Panc1 (cell line): ENCODE data around the gene CNN3. TPM values are rescaled to one million over a fixed set of nuclear protein-coding genes. Genes with fewer than 3 reads are reported as not detected.
"Not testable (repeated sequence)": the region's sequence is repeated elsewhere in the genome, so short reads cannot be mapped to it uniquely, and the experiment has no call there.

ENCODE experiments used
- ATAC-seq: fragments of 200-7000 bp; cut with Tn5 transposase; 2 replicates; pipeline ENCODE4 v1.9.1; 2020; ENCODE audit warnings: mild to moderate bottlenecking, moderate library complexity
- BruUV-seq: library from RNA; stranded (reverse); fragments of 400-500 nt; replicated peaks from 2 replicates; lab custom pipeline; 2021; lab: Mats Ljungman, UMichigan
- CTCF ChIA-PET: fragments of 300-600 bp; sonication (Branson Sonifier 250); formaldehyde crosslinking; loops from one replicate; lab custom pipeline; 2022; ENCODE audit warnings: antibody characterized with exemption; lab: Charles Lee
- POLR2A ChIA-PET: fragments of 300-600 bp; sonication (Branson Sonifier 250); formaldehyde crosslinking; loops from one replicate; lab custom pipeline; 2022; ENCODE audit warnings: antibody characterized with exemption; lab: Charles Lee
- DNase-seq: peaks from one replicate; pipeline ENCODE4 v3.0.0-alpha.2; 2010; ENCODE audit warnings: low read depth, low spot score
- H3K27ac ChIP-seq: 2 replicates; pipeline ENCODE4 v1.5.1; 2011; ENCODE audit warnings: mild to moderate bottlenecking, low read length, inconsistent platforms
- H3K27me3 ChIP-seq: fragments of 200-500 bp; sonication (Bioruptor generic); 2 replicates; pipeline ENCODE4 v1.6.0; 2014; ENCODE audit warnings: low read length, inconsistent platforms; ENCODE audit not compliant: control insufficient read depth, insufficient read depth
- H3K36me3 ChIP-seq: fragments of 200-500 bp; sonication (Bioruptor generic); 2 replicates; pipeline ENCODE4 v1.5.1; 2014; ENCODE audit warnings: inconsistent platforms, mild to moderate bottlenecking, low read length, moderate library complexity; ENCODE audit not compliant: control insufficient read depth, insufficient read depth
- H3K4me1 ChIP-seq: 2 replicates; pipeline ENCODE4 v1.5.1; 2011; ENCODE audit warnings: inconsistent platforms, mild to moderate bottlenecking, low read length, moderate library complexity; ENCODE audit not compliant: control insufficient read depth, insufficient read depth
- H3K4me3 ChIP-seq, 2 experiments: 2 replicates each; pipeline ENCODE4 v1.5.1; 2011 to 2012; ENCODE audit warnings: low read depth in 2 of 2, low read length in 2 of 2, mild to moderate bottlenecking in 2 of 2, inconsistent platforms in 1 of 2, moderate library complexity in 1 of 2
- H3K9me3 ChIP-seq: fragments of 200-500 bp; sonication (Bioruptor generic); 2 replicates; pipeline ENCODE4 v1.5.1; 2014; ENCODE audit warnings: low read depth, mild to moderate bottlenecking, inconsistent platforms, low read length, moderate library complexity; ENCODE audit not compliant: control insufficient read depth, insufficient read depth
- POLR2AphosphoS5 ChIP-seq: IDR thresholded peaks from 2 replicates; pipeline ENCODE4 v1.6.1; 2012; ENCODE audit warnings: mild to moderate bottlenecking, low read depth, low read length, moderate library complexity
- SIN3A ChIP-seq: IDR thresholded peaks from 2 replicates; pipeline ENCODE4 v1.6.1; 2012; ENCODE audit warnings: low read depth, mild to moderate bottlenecking, low read length, moderate library complexity, borderline replicate concordance; ENCODE audit not compliant: insufficient read depth
- TCF7L2 ChIP-seq: IDR thresholded peaks from 2 replicates; pipeline ENCODE4 v1.6.1; 2011; ENCODE audit warnings: mild to moderate bottlenecking, low read depth, low read length, inconsistent platforms
- in situ Hi-C: cut with HindIII; loops from 2 replicates; pipeline ENCODE4 v1.10.0; 2016; ENCODE audit warnings: low sequenced_read_pairs, low pct_unique_long_range_greater_than_20kb
- intact Hi-C: fragments of 100-400 bp; cut with micrococcal nuclease; formaldehyde crosslinking; loops from one replicate; pipeline ENCODE4 v1.10.0; 2022; ENCODE audit not compliant: unreplicated experiment
- total RNA-seq: library from RNA; stranded (reverse); gene quantifications from one replicate; pipeline ENCODE4 v1.2.1, GENCODE V29; 2021; ENCODE audit not compliant: unreplicated experiment
- TF ChIP-seq, protein P1 (sequence below), 2 experiments: IDR thresholded peaks; 2 replicates each; pipeline ENCODE4 v1.6.1; 2011 to 2012; ENCODE audit warnings: low read depth in 2 of 2, control low read depth in 1 of 2, low read length in 1 of 2, mild to moderate bottlenecking in 1 of 2, moderate library complexity in 1 of 2; ENCODE audit not compliant: insufficient read depth in 1 of 2
- TF ChIP-seq, protein P2 (sequence below): fragments of 450-650 bp; IDR thresholded peaks from 2 replicates; pipeline ENCODE4 v1.5.1; 2017; ENCODE audit warnings: mild to moderate bottlenecking

Gene CNN3
- total RNA-seq, 1 experiment from 2014 or later: 72.3 TPM

DNA sequence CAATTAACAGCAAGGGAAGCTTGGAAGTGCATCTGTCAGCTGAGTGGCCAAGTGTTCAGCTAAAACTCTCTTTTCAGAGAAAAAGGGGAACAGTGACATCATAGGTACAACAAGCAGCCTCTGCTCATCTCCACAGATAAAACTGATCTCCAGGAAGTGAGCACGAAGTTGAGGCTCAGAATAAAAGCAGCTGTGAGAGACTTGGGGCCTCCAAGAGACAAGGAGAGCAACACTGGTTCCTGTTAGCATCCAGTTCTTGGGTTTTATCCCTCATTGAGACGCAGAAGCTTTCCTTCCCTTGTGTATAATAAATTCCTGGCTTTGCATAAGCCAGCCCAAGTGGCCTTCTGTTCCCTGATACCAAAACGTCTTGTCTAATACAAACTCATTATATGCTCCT, 20.0 kb upstream of the CNN3 start:
- no peaks in the 10 kb centered on the region for H3K27me3 ChIP-seq
- no peak overlapping the region for H3K27ac ChIP-seq
- TF ChIP-seq SIN3A: no peak
- no peak for TF ChIP-seq POLR2AphosphoS5
- TF ChIP-seq TCF7L2: no peak
- TF ChIP-seq, protein P1, sequence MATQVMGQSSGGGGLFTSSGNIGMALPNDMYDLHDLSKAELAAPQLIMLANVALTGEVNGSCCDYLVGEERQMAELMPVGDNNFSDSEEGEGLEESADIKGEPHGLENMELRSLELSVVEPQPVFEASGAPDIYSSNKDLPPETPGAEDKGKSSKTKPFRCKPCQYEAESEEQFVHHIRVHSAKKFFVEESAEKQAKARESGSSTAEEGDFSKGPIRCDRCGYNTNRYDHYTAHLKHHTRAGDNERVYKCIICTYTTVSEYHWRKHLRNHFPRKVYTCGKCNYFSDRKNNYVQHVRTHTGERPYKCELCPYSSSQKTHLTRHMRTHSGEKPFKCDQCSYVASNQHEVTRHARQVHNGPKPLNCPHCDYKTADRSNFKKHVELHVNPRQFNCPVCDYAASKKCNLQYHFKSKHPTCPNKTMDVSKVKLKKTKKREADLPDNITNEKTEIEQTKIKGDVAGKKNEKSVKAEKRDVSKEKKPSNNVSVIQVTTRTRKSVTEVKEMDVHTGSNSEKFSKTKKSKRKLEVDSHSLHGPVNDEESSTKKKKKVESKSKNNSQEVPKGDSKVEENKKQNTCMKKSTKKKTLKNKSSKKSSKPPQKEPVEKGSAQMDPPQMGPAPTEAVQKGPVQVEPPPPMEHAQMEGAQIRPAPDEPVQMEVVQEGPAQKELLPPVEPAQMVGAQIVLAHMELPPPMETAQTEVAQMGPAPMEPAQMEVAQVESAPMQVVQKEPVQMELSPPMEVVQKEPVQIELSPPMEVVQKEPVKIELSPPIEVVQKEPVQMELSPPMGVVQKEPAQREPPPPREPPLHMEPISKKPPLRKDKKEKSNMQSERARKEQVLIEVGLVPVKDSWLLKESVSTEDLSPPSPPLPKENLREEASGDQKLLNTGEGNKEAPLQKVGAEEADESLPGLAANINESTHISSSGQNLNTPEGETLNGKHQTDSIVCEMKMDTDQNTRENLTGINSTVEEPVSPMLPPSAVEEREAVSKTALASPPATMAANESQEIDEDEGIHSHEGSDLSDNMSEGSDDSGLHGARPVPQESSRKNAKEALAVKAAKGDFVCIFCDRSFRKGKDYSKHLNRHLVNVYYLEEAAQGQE (IDR thresholded peaks at IDR 0.05; ENCODE audit: insufficient read depth in 1 of 2, low read depth in 2 of 2, low read length in 1 of 2): no peak
- TF ChIP-seq, protein P2, sequence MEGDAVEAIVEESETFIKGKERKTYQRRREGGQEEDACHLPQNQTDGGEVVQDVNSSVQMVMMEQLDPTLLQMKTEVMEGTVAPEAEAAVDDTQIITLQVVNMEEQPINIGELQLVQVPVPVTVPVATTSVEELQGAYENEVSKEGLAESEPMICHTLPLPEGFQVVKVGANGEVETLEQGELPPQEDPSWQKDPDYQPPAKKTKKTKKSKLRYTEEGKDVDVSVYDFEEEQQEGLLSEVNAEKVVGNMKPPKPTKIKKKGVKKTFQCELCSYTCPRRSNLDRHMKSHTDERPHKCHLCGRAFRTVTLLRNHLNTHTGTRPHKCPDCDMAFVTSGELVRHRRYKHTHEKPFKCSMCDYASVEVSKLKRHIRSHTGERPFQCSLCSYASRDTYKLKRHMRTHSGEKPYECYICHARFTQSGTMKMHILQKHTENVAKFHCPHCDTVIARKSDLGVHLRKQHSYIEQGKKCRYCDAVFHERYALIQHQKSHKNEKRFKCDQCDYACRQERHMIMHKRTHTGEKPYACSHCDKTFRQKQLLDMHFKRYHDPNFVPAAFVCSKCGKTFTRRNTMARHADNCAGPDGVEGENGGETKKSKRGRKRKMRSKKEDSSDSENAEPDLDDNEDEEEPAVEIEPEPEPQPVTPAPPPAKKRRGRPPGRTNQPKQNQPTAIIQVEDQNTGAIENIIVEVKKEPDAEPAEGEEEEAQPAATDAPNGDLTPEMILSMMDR: no peak
- in situ Hi-C loops: no loop called here
- intact Hi-C loops: no loop called here
- no peak overlapping the region for H3K4me3 ChIP-seq
- H3K36me3 ChIP-seq: no peaks in the 10 kb centered on the region
- no peaks in the 10 kb centered on the region for H3K4me1 ChIP-seq
- ChIA-PET CTCF (no interaction called here), POLR2A (no interaction called here)
- ATAC-seq (no peak), DNase-seq (no peak)
- H3K9me3 ChIP-seq: no peaks in the 10 kb centered on the region
- no TSS peak for BruUV-seq

DNA sequence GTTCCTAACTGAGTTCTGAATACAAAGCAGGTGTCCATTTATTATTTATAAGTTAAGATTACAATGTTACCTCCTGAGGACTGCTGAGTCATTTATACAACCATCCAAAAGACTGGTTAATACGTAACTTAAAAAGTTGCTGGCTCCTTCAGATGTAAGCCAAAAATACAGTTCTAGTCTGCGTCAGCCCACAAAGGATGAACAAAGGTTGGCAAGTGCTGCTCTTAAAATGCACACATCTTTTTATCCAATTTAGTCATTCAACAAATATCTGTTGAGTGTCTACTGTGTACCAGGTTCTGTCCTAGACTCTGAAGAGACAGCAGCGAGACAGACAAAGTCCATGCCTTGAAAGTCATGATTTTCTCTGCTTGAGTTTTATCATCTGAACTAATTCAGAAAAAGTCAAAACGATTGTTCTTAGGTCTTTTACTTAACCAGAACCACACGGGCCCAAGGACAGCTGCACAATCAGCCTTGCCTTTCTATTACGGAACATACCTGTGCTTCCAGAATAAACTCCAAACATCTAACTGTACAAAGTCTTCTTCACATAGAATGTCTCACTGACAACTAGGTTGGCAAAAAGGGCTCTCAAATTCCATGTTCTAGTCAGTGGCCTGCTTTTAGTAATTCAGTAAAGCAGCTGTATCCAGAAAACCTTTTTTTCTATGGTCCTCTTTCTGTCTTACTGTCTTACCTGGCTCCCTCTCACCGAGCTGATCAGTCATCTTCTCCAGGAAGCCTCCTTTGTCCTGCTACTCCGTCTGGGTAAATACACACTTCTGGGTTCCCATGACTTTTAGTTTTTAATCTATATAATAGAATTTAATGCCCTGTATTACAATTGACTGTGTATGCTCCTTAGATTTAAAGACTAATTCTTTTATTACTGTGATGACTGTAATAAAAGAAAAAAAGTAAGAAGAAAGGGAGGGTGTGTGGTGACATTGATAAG, 15.5 kb upstream of the CNN3 start:
- in situ Hi-C loops: no loop called here
- H3K27me3 ChIP-seq: no peaks in the 10 kb centered on the region
- ATAC-seq (no peak), DNase-seq (no peak)
- CTCF ChIA-PET: no interaction called here
- H3K9me3 ChIP-seq: no peaks in the 10 kb centered on the region
- no peak overlapping the region for H3K27ac ChIP-seq
- H3K36me3 ChIP-seq: no peaks in the 10 kb centered on the region
- BruUV-seq: no TSS peak
- intact Hi-C loops: no loop called here
- no peak overlapping the region for H3K4me3 ChIP-seq
- POLR2A ChIA-PET: no interaction called here
- no peaks in the 10 kb centered on the region for H3K4me1 ChIP-seq
- TF ChIP-seq, protein P2: no peak
- TF ChIP-seq, protein P1 (IDR thresholded peaks at IDR 0.05; ENCODE audit: insufficient read depth in 1 of 2, low read depth in 2 of 2, low read length in 1 of 2): no peak
- no peak for TF ChIP-seq POLR2AphosphoS5
- no peak for TF ChIP-seq TCF7L2
- TF ChIP-seq SIN3A: no peak

DNA sequence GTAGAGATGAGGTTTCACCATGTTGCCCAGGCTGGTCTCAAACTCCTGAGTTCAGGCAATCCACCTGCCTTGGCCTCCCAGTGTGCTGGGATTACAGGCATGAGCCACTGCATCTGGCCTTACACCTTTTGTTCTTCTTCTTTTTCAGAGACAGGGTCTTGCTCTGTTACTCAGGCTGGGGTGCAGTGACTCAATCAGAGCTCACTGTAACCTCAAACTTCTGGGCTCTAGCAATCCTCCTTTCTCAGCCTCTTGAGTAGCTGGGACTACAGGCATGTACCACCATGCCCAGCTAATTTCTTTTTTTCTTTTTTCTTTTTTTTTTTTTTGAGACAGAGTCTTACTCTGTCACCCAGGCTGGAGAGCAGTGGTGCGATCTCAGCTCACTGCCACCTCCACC, 14.6 kb upstream of the CNN3 start:
- H3K4me3 ChIP-seq, BruUV-seq, H3K4me1 ChIP-seq, H3K9me3 ChIP-seq, DNase-seq, intact Hi-C loops, H3K27me3 ChIP-seq, POLR2A ChIA-PET, H3K36me3 ChIP-seq, ATAC-seq, H3K27ac ChIP-seq, in situ Hi-C loops, CTCF ChIA-PET: not testable (repeated sequence)
